CD4-positive, alpha-beta T cell treated with Interleukin-4 for 1 hour (primary cell): ENCODE data around the gene GNG14.
"Not testable (repeated sequence)": the region's sequence is repeated elsewhere in the genome, so short reads cannot be mapped to it uniquely, and the experiment has no call there.

Source experiments
- DNase-seq, 2 donors: peaks; one replicate each; pipeline ENCODE4 v3.0.0-alpha.2; 2020 to 2022

GNG14 gene

DNA sequence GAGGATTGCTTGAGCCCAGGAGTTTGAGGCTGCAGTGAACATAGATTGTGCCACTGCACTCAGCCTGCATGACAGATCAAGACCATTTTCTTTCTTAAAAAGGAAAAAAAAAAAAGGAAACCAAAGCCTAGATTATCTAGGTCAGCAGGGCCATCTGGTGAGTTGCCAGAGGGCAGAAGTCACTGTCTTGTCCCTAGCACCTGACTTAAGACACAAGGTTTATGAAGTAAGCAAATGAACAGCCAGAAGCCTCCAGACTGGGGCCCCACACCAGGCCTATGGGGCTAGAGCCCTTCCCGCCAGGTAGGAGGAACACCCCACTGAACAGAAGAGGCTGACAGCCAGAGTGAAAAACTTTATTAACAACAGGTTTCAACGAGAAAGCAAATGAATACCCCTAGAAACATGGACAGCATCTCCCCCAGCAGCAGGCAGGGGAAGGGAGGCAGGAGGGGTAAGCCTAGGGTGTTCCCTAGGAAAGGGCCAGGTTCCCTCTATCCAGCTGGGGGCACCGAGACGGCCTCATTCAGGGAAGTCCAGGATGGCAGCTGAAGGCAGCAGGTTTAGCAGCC lies 20.0 kb upstream of the GNG14 start:
- DNase-seq = no peak

- no peak for DNase-seq
Measured at GRCh38 chr19:12668346-12668745, 19.5 kb upstream of the GNG14 start.

- DNase-seq = peak; percentile 81 to 84
Measured at GRCh38 chr19:12668932-12669269, 18.9 kb upstream of the GNG14 start.

DNA sequence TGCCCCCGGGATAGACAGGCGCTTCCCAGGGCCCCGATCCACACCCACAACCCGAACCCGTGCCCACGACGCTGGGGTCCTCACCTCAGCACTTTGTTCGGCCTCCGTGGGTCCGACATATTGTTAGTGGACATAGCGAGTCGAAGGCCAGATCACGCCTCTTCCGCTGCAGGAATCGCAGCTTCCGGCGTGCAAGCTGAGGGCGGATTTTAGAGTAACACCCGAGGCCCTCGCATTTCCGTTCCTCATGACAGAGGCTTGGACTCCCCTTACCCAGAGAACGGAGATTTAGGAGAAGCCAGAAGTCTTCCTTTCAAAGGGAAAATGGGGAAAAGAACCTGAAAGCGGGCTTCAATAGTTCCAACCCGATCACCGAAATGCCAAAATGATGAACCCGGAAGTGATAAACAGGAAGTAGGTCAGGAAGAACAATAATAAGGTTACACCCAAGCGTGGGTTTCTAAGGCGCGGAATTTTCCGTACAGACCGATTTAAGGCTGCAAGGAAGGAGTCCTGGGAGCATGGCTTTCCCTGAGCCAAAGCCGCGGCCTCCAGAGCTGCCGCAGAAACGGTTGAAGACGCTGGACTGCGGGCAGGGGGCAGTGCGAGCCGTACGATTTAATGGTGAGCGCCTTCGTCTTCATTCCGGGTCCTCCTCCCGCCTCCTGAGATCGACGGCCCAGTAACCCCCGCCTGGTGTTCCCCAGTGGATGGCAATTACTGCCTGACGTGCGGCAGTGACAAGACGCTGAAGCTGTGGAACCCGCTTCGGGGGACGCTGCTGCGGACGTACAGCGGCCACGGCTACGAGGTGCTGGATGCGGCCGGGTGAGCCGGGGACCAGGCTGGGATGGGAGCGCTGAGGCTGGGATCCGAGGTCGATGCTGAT lies 18.3 kb upstream of the GNG14 start:
- DNase-seq = peak; percentile 76 to 85

DNA sequence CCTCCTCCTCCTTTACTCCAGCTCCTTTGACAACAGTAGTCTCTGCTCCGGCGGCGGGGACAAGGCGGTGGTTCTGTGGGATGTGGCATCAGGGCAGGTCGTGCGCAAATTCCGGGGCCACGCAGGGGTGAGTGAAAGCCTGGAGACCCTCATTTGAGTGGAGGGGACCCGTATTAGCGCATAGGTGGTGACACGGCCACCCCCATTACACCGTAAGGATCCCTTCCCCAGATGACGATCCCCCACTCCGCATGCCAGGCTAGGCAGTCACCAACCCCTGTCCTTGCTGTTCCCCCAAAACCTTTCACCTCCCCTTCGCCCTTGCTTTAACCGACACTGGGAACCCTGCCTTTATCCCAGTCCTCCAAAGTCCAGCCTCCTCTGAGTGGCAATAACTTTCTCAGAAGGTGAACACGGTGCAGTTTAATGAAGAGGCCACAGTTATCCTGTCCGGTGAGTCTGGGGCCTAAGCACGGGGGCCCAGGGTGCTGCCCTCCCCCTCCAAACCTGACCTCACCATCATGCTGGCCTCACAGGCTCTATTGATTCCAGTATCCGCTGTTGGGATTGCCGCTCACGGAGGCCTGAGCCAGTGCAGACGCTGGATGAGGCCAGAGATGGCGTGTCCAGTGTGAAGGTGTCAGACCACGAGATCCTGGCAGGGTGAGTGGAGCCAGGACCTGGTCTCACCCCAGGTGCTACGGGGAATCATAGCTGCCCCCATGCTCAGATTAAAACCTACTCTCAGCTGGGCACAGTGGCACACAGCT lies 17.5 kb upstream of the GNG14 start:
- DNase-seq = no peak

DNA sequence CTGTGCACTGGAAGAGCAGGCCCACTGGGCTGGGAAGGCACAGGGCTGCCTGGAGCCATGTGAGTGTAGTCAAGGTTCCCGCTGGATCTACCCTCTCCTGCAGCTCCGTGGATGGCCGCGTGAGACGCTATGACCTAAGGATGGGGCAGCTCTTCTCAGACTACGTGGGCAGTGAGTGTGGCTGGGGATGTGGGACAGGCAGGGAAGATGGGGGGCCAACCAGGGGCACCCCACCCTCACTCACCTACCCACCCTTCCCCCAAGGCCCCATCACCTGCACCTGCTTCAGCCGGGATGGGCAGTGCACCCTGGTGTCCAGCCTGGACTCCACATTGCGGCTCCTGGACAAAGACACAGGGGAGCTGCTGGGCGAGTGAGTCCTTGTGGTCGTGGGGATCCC lies 15.1 kb upstream of the GNG14 start:
- DNase-seq = no peak

GRCh38 chr19:12675399-12675798 lies 12.4 kb upstream of the GNG14 start:
- DNase-seq = no peak

DNA sequence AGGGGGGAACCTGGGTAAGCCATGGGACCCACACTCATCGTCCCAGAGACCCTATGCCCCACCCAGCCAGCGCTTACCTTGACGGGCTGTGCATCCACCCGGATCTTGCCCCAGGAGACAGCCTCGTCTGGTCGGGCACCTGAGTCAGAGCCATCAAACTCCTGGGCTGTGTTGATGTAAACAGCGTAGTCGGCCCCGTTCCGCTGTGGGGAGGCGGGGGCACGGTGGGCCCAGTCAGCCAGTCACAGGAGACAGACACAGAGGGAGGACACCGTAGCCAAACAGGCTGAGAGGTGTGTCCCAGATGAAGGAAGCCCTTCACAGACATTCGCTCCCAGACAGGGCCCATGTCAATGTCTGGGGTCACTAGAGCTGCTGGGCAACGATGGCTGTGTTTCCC lies 11.9 kb upstream of the GNG14 start:
- no peak for DNase-seq

DNA sequence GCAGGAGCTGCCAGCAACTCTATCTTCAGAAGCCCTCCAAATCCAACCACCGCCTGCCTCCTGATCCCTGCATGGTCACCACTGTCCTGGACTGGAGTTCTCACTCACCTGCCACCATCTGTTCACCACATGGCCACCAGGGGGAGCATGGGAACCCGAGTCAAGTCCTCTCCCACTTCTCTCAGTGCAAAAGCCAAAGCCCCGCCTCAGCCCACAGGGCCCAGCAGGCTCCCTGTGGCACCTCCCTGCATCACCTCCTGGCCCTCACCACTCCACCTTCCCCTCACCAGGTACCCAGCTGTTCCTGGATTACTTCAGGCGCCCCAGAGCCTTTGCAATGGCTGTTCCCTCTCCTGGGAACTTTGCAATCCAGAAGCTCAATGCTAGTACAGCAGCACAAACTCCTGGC lies 11.4 kb upstream of the GNG14 start:
- peak; percentile 80 to 83 for DNase-seq

DNA sequence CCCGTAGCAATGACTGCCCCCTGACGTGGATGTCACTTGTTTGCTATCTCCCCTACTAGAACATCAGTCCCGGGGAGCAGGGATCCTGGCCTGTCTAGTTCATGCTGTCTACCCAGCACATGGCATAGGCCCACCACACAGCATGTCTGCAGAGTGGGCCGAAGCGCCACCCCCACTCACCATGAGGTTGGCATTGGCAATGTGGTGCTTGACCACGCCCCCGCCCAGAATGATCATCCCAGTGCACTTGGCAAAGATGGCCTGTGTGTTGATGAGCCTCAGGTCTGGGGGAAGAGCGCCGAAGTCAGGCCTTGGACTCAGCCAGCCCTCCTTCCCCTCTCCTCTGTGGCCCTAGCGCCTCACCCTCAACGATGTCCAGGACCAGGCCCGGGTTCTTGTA lies 10.9 kb upstream of the GNG14 start:
- no peak for DNase-seq

- DNase-seq = not testable (repeated sequence)
Measured at GRCh38 chr19:12678039-12678438, 9.8 kb upstream of the GNG14 start.

- DNase-seq = no peak
Measured at GRCh38 chr19:12680034-12680433, 7.8 kb upstream of the GNG14 start.

- peak; percentile 96 for DNase-seq
Measured at GRCh38 chr19:12681074-12681987, 6.5 kb upstream of the GNG14 start, which contains the start of gene DHPS. Gene DHPS, minus strand, starts transcription at chr19:12681880. Its CDS starts 114 bp downstream, at chr19:12681766.

GRCh38 chr19:12685831-12686230 lies 2.0 kb upstream of the GNG14 start:
- no peak for DNase-seq

DNA sequence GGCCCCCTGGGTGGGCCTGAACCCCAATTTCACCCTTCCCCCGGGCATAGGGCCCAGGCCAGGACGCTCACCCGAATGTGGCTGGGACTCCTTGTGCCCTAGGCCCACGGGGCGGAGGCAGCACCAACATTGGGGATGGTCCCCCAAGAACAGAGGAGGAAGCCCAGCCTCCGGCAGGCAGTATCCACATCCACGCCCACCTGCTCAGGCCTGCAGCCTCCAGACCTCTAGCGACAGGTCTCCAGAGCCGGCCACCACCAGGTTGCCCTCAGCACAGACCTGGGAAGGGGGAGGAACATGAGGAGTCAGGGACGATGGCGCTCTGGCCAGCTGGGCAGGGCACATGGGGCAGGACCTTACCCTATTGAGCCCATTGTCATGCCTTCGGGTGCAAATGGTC lies 1.2 kb downstream of the GNG14 start:
- no peak for DNase-seq

GRCh38 chr19:12689581-12690216 lies 1.9 kb downstream of the GNG14 start:
- DNase-seq = no peak

DNA sequence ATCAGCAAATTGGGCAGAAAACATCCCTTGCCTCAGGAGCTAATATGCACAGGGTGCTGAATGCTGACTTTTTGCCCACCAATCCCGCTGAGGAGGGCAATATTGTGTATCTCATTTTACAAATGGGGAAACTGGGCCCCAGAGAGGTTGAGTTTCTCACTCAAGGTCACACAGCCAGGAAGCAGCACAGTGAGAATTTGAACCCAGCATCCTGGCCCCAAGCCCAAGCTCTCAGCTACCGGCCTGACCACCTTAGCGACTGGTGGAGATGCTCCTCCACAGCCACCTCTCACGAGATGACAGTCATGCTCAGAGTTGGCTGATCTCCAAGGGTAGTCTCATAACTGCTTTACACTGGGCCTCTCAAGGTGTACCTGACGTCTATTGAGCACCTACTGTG lies 5.2 kb downstream of the GNG14 start:
- no peak for DNase-seq

DNA sequence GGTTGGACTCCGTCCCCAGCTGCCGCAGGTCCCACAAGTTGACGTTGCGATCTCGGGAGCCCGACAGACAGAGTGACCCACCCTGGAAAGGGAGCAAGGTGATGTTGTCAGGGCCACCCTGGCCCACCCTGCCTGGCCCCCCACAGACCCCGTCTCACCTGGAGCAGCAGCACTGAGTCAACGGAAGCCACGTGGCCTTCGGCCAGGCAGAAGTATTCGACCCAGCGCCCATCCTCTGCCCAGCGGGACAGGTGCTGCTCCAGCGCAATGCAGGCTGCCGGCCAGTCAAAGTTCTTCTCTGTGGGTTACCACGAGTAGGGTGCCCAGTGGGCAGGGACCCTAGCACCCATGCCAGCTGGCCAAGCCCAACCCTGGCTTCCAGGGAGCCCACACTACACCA lies 6.8 kb downstream of the GNG14 start:
- no peak for DNase-seq

DNA sequence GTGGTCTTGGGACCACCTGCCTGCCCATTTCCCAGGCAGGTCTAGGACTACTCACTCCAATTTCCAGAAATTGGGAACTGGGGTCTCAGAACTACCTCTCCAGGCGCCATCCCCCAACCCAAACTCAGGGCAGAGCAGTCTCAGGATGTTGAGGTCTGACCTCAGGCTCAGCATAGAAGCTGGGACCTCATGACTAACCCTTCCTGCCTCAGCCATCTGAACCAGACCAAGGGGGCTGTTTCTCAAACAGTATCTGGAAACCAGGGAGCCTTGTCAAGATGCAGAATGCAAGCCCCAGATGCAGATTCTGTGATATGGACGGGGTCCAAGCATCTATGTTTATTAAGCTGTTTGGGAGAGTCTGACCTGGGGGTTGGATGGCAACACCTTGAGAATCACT lies 7.3 kb downstream of the GNG14 start:
- no peak for DNase-seq

GRCh38 chr19:12695514-12695913 lies 7.7 kb downstream of the GNG14 start:
- no peak for DNase-seq

DNA sequence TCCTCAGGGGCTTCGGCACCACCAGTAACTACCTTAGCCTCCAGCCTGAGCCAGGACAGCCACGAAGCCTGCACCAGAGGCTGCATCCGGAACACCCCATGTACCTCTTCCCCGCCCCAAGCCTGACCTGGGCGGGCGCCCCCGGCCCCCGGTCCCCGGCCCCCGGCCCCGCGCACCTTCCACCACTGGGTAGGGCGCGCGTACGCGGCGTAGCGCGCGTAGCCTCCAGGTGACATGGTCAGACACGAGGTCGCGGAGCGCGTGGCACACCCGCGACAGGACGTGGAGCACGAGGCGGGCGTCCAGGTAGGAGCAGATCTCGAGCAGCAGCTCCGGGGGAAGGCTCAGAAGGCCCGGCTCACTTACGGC lies 8.2 kb downstream of the GNG14 start:
- DNase-seq = no peak
